ENCODE data around the gene CCDC177. TPM values are rescaled to one million over a fixed set of nuclear protein-coding genes. Genes with fewer than 3 reads are reported as not detected.

Gene CCDC177
- total RNA-seq, 5 donors from 2014 or later (not counting 1 experiment from before 2014, with no cell fraction given): not detected

GRCh38 chr14:69539631-69540410 lies 34.9 kb downstream of the CCDC177 start:
- no peak for ATAC-seq (replicated peaks in 1 of 4)
- no peaks in the 10 kb centered on the region for H3K36me3 Mint-ChIP-seq
- Histone ChIP-seq H3K36me3 (ENCODE audit: control insufficient read depth in 2 of 2, extremely low read depth in 1 of 2, insufficient read depth in 1 of 2, low read length in 1 of 2) (no peaks in the 10 kb centered on the region), H3K4me3 (ENCODE audit: control insufficient read depth in 1 of 2, extremely low read depth in 1 of 2, low read length in 1 of 2) (no peak overlapping the region), H3K4me1 (ENCODE audit: control insufficient read depth in 1 of 2, extremely low read depth in 1 of 2, insufficient read depth in 2 of 2, low read length in 2 of 2) (peaks cover 0 to 9% of the 10 kb centered on the region in 2 experiments), H3K27ac (ENCODE audit: low read length) (no peak overlapping the region), H3K9me3 (no peaks in the 10 kb centered on the region), H3K27me3 (replicated peaks in 1 of 2; ENCODE audit: control insufficient read depth in 2 of 2, extremely low read depth in 1 of 2, insufficient read depth in 2 of 2, low read length in 1 of 2) (peaks cover 3 to 39% of the 10 kb centered on the region in 2 experiments)
- peaks cover 0 to 8% (median 7%) of the 10 kb centered on the region in 3 donors for H3K4me1 Mint-ChIP-seq
- POLR2A ChIA-PET: no interaction called here
- no peak overlapping the region for H3K4me3 Mint-ChIP-seq
- 100% methylated on average over 1 of the region's 6 CpGs for WGBS (ENCODE audit: insufficient coverage)
- H3K27me3 Mint-ChIP-seq: peaks cover 27 to 35% of the 10 kb centered on the region in 2 donors
- CTCF ChIA-PET: no interaction called here
- DNase-seq: no peak
- no peak overlapping the region for H3K27ac Mint-ChIP-seq
- no peaks in the 10 kb centered on the region for H3K9me3 Mint-ChIP-seq

GRCh38 chr14:69538766-69539165 lies 35.9 kb downstream of the CCDC177 start:
- peaks cover 22 to 30% of the 10 kb centered on the region in 2 donors for H3K27me3 Mint-ChIP-seq
- CTCF ChIA-PET: no interaction called here
- peaks cover 0 to 5% (median 4%) of the 10 kb centered on the region in 3 donors for H3K4me1 Mint-ChIP-seq
- WGBS (ENCODE audit: insufficient coverage): no CpG with 5 or more reads among the region's 1 CpG
- H3K4me3 Mint-ChIP-seq: no peak overlapping the region
- H3K36me3 Mint-ChIP-seq: no peaks in the 10 kb centered on the region
- Histone ChIP-seq H3K4me1 (ENCODE audit: control insufficient read depth in 1 of 2, extremely low read depth in 1 of 2, insufficient read depth in 2 of 2, low read length in 2 of 2) (peaks cover 0 to 4% of the 10 kb centered on the region in 2 experiments), H3K36me3 (ENCODE audit: control insufficient read depth in 2 of 2, extremely low read depth in 1 of 2, insufficient read depth in 1 of 2, low read length in 1 of 2) (no peaks in the 10 kb centered on the region), H3K27ac (ENCODE audit: low read length) (no peak overlapping the region), H3K9me3 (no peaks in the 10 kb centered on the region), H3K4me3 (ENCODE audit: control insufficient read depth in 1 of 2, extremely low read depth in 1 of 2, low read length in 1 of 2) (no peak overlapping the region), H3K27me3 (replicated peaks in 1 of 2; ENCODE audit: control insufficient read depth in 2 of 2, extremely low read depth in 1 of 2, insufficient read depth in 2 of 2, low read length in 1 of 2) (peaks cover 3 to 37% of the 10 kb centered on the region in 2 experiments)
- ATAC-seq (replicated peaks in 1 of 4) (no peak), DNase-seq (no peak)
- POLR2A ChIA-PET: no interaction called here
- H3K9me3 Mint-ChIP-seq: no peaks in the 10 kb centered on the region
- no peak overlapping the region for H3K27ac Mint-ChIP-seq

GRCh38 chr14:69537900-69538299 lies 36.8 kb downstream of the CCDC177 start:
- Histone ChIP-seq H3K27ac (ENCODE audit: low read length) (no peak overlapping the region), H3K4me3 (ENCODE audit: control insufficient read depth in 1 of 2, extremely low read depth in 1 of 2, low read length in 1 of 2) (no peak overlapping the region), H3K27me3 (replicated peaks in 1 of 2; ENCODE audit: control insufficient read depth in 2 of 2, extremely low read depth in 1 of 2, insufficient read depth in 2 of 2, low read length in 1 of 2) (peaks cover under 1 to 38% of the 10 kb centered on the region in 2 experiments), H3K36me3 (ENCODE audit: control insufficient read depth in 2 of 2, extremely low read depth in 1 of 2, insufficient read depth in 1 of 2, low read length in 1 of 2) (no peaks in the 10 kb centered on the region), H3K4me1 (ENCODE audit: control insufficient read depth in 1 of 2, extremely low read depth in 1 of 2, insufficient read depth in 2 of 2, low read length in 2 of 2) (no peaks in the 10 kb centered on the region), H3K9me3 (no peaks in the 10 kb centered on the region)
- no peak for DNase-seq
- ChIA-PET POLR2A (no interaction called here), CTCF (no interaction called here)
- no peaks in the 10 kb centered on the region for H3K4me1 Mint-ChIP-seq
- H3K9me3 Mint-ChIP-seq: no peaks in the 10 kb centered on the region
- H3K4me3 Mint-ChIP-seq: no peak overlapping the region
- no peaks in the 10 kb centered on the region for H3K36me3 Mint-ChIP-seq
- no peak overlapping the region for H3K27ac Mint-ChIP-seq
- ATAC-seq (replicated peaks in 1 of 4): no peak
- no CpG with 5 or more reads among the region's 1 CpG for WGBS (ENCODE audit: insufficient coverage)
- H3K27me3 Mint-ChIP-seq: peaks cover 25% of the 10 kb centered on the region in 2 donors

GRCh38 chr14:69536971-69537370 lies 37.7 kb downstream of the CCDC177 start:
- DNase-seq (no peak), ATAC-seq (replicated peaks in 1 of 4) (no peak)
- Histone ChIP-seq H3K27ac (ENCODE audit: low read length) (no peak overlapping the region), H3K4me1 (ENCODE audit: control insufficient read depth in 1 of 2, extremely low read depth in 1 of 2, insufficient read depth in 2 of 2, low read length in 2 of 2) (no peaks in the 10 kb centered on the region), H3K36me3 (ENCODE audit: control insufficient read depth in 2 of 2, extremely low read depth in 1 of 2, insufficient read depth in 1 of 2, low read length in 1 of 2) (no peaks in the 10 kb centered on the region), H3K9me3 (no peaks in the 10 kb centered on the region), H3K27me3 (replicated peaks in 1 of 2; ENCODE audit: control insufficient read depth in 2 of 2, extremely low read depth in 1 of 2, insufficient read depth in 2 of 2, low read length in 1 of 2) (peaks cover 0 to 35% of the 10 kb centered on the region in 2 experiments), H3K4me3 (ENCODE audit: control insufficient read depth in 1 of 2, extremely low read depth in 1 of 2, low read length in 1 of 2) (no peak overlapping the region)
- ChIA-PET POLR2A (no interaction called here), CTCF (no interaction called here)
- Mint-ChIP-seq H3K36me3 (no peaks in the 10 kb centered on the region), H3K4me1 (no peaks in the 10 kb centered on the region), H3K27ac (no peak overlapping the region), H3K9me3 (no peaks in the 10 kb centered on the region), H3K27me3 (peaks cover 24 to 25% of the 10 kb centered on the region in 2 donors), H3K4me3 (no peak overlapping the region)

DNA sequence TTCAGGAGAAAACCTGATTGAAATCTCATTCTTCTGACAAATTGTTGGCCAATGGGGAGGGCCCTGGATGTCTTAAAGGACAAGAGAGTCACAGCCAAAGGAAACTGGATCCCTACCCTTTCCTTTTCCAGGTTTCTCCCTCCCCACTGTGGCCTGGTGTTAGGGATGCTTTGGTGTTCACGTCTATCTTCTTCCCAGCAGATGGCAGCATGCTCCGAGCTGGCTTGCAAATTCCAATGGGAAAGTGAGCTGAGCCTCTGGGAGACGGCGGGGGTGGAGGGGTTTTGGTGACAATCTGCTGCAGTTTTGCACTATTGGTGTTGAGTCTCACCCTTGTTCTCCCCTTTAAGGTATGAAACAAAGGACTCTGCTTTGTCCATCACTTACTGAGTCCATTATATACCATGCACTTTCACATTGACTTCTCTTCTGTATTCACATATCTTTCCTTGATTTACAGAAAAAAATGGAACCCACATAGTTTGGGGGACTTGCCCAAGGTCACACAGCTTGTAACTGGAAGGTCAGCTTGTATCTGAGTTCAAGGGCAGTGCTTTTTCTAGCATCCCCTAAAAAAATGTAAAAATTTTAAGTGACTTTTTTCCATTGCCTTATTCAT lies 39.3 kb downstream of the CCDC177 start:
- H3K27me3 Mint-ChIP-seq: peaks cover 23 to 28% of the 10 kb centered on the region in 2 donors

GRCh38 chr14:69532561-69533340 lies 41.9 kb downstream of the CCDC177 start:
- no peak for ATAC-seq (replicated peaks in 1 of 4)
- Mint-ChIP-seq H3K9me3 (no peaks in the 10 kb centered on the region), H3K36me3 (no peaks in the 10 kb centered on the region), H3K27me3 (peaks cover 23 to 26% of the 10 kb centered on the region in 2 donors), H3K27ac (no peak overlapping the region), H3K4me1 (no peaks in the 10 kb centered on the region), H3K4me3 (no peak overlapping the region)
- peaks cover 0 to 36% of the 10 kb centered on the region in 2 experiments for H3K27me3 ChIP-seq (replicated peaks in 1 of 2; ENCODE audit: control insufficient read depth in 2 of 2, extremely low read depth in 1 of 2, insufficient read depth in 2 of 2, low read length in 1 of 2)
- H3K27ac ChIP-seq (ENCODE audit: low read length): no peak overlapping the region
- no CpG with 5 or more reads among the region's 3 CpGs for WGBS (ENCODE audit: insufficient coverage)
- CTCF ChIA-PET: interaction anchor here in 1 of 2 donors (0.6 kb wide), 1 partner anchor 78 kb away, joined by 8 read pairs; no protein-coding TSS in a partner anchor
- no peaks in the 10 kb centered on the region for H3K36me3 ChIP-seq (ENCODE audit: control insufficient read depth in 2 of 2, extremely low read depth in 1 of 2, insufficient read depth in 1 of 2, low read length in 1 of 2)
- no peak overlapping the region for H3K4me3 ChIP-seq (ENCODE audit: control insufficient read depth in 1 of 2, extremely low read depth in 1 of 2, low read length in 1 of 2)
- no peak for DNase-seq
- POLR2A ChIA-PET: no interaction called here
- H3K9me3 ChIP-seq: no peaks in the 10 kb centered on the region
- H3K4me1 ChIP-seq (ENCODE audit: control insufficient read depth in 1 of 2, extremely low read depth in 1 of 2, insufficient read depth in 2 of 2, low read length in 2 of 2): no peaks in the 10 kb centered on the region

More for the DNA sequence above, 39.3 kb downstream of the CCDC177 start:
- ChIA-PET CTCF (no interaction called here), POLR2A (no interaction called here)
- no peak overlapping the region for H3K27ac Mint-ChIP-seq
- Histone ChIP-seq H3K4me3 (ENCODE audit: control insufficient read depth in 1 of 2, extremely low read depth in 1 of 2, low read length in 1 of 2) (no peak overlapping the region), H3K27me3 (replicated peaks in 1 of 2; ENCODE audit: control insufficient read depth in 2 of 2, extremely low read depth in 1 of 2, insufficient read depth in 2 of 2, low read length in 1 of 2) (peaks cover 0 to 29% of the 10 kb centered on the region in 2 experiments), H3K4me1 (ENCODE audit: control insufficient read depth in 1 of 2, extremely low read depth in 1 of 2, insufficient read depth in 2 of 2, low read length in 2 of 2) (no peaks in the 10 kb centered on the region), H3K9me3 (no peaks in the 10 kb centered on the region), H3K27ac (ENCODE audit: low read length) (no peak overlapping the region), H3K36me3 (ENCODE audit: control insufficient read depth in 2 of 2, extremely low read depth in 1 of 2, insufficient read depth in 1 of 2, low read length in 1 of 2) (no peaks in the 10 kb centered on the region)
- H3K9me3 Mint-ChIP-seq: no peaks in the 10 kb centered on the region
- no peak overlapping the region for H3K4me3 Mint-ChIP-seq
- ATAC-seq (replicated peaks in 1 of 4) (no peak), DNase-seq (no peak)
- no peaks in the 10 kb centered on the region for H3K4me1 Mint-ChIP-seq
- WGBS (ENCODE audit: insufficient coverage): 0% methylated on average over 2 of the region's 4 CpGs
- no peaks in the 10 kb centered on the region for H3K36me3 Mint-ChIP-seq
